Caco-2 (cell line): ENCODE results near the gene THTPA. TPM values are rescaled to one million over a fixed set of nuclear protein-coding genes. Genes with fewer than 3 reads are reported as not detected.

Source experiments
- BruUV-seq: library from RNA; stranded (reverse); fragments of 400-500 nt; replicated peaks from 2 replicates; lab custom pipeline; 2021; lab: Mats Ljungman, UMichigan
- CTCF ChIA-PET: fragments of 300-600 bp; sonication (Branson Sonifier 250); formaldehyde crosslinking; loops from one replicate; lab custom pipeline; 2022; ENCODE audit warnings: antibody characterized with exemption; lab: Charles Lee
- POLR2A ChIA-PET: fragments of 300-600 bp; sonication (Branson Sonifier 250); formaldehyde crosslinking; loops from one replicate; lab custom pipeline; 2022; ENCODE audit warnings: antibody characterized with exemption; lab: Charles Lee
- DNase-seq, 2 experiments: peaks; one replicate each; pipeline versions ENCODE4 v3.0.0 to v3.0.0-alpha.2; 2020 to 2022
- H3K27me3 ChIP-seq: replicated peaks from 2 replicates; pipeline ENCODE4 v1.6.0; 2011; ENCODE audit warnings: low read length; ENCODE audit not compliant: control insufficient read depth, insufficient read depth
- H3K36me3 ChIP-seq: 2 replicates; pipeline ENCODE4 v1.5.1; 2011; ENCODE audit warnings: low read length; ENCODE audit not compliant: control insufficient read depth, insufficient read depth
- H3K4me1 ChIP-seq: fragments of 250-450 bp; sonication (Bioruptor Pico); 2 replicates; pipeline ENCODE4 v1.5.1; 2020; ENCODE audit warnings: mild to moderate bottlenecking
- H3K4me3 ChIP-seq: 2 replicates; pipeline ENCODE4 v1.5.1; 2011; ENCODE audit warnings: low read depth, mild to moderate bottlenecking, control low read depth, low read length
- H3K9me3 ChIP-seq: fragments of 250-450 bp; sonication (Bioruptor Pico); 2 replicates; pipeline ENCODE4 v1.5.1; 2020; ENCODE audit warnings: mild to moderate bottlenecking, moderate library complexity
- H3K27ac Mint-ChIP-seq: one replicate; pipeline ENCODE4 v1.8.0; 2022; ENCODE audit warnings: mixed read lengths; ENCODE audit not compliant: unreplicated experiment
- H3K27me3 Mint-ChIP-seq: one replicate; pipeline ENCODE4 v1.8.0; 2022; ENCODE audit warnings: mixed read lengths; ENCODE audit not compliant: insufficient read depth, unreplicated experiment
- H3K36me3 Mint-ChIP-seq: one replicate; pipeline ENCODE4 v1.8.0; 2022; ENCODE audit warnings: mild to moderate bottlenecking, mixed read lengths; ENCODE audit not compliant: insufficient read depth, unreplicated experiment
- H3K4me1 Mint-ChIP-seq: one replicate; pipeline ENCODE4 v1.8.0; 2022; ENCODE audit warnings: low read depth, mixed read lengths; ENCODE audit not compliant: unreplicated experiment
- H3K4me3 Mint-ChIP-seq: one replicate; pipeline ENCODE4 v1.8.0; 2022; ENCODE audit warnings: mild to moderate bottlenecking, moderate library complexity, mixed read lengths; ENCODE audit not compliant: unreplicated experiment
- H3K9me3 Mint-ChIP-seq: one replicate; pipeline ENCODE4 v1.8.0; 2022; ENCODE audit warnings: mixed read lengths; ENCODE audit not compliant: unreplicated experiment
- intact Hi-C: fragments of 100-400 bp; cut with micrococcal nuclease; formaldehyde crosslinking; loops from one replicate; pipeline ENCODE4 v1.10.0; 2022; ENCODE audit not compliant: unreplicated experiment
- total RNA-seq: library from RNA; stranded (reverse); gene quantifications from 2 replicates; pipeline ENCODE4 v1.2.3, GENCODE V29; 2022
- TF ChIP-seq, protein P1 (sequence below), 2 experiments: fragments of 200-600 bp in 1 of 2; IDR thresholded peaks; 1 replicate in 1 of 2; 2 replicates in 1 of 2; pipeline versions ENCODE4 v1.5.1 to v1.8.0; 2011 to 2022; ENCODE audit warnings: antibody characterized with exemption in 1 of 2, control low read depth in 1 of 2, inconsistent platforms in 1 of 2, low read depth in 1 of 2, low read length in 1 of 2, mild to moderate bottlenecking in 1 of 2, moderate library complexity in 1 of 2; ENCODE audit not compliant: insufficient read depth in 1 of 2, severe bottlenecking in 1 of 2, unreplicated experiment in 1 of 2

The THTPA gene
- total RNA-seq, 1 experiment from 2014 or later: 9.3 TPM

DNA sequence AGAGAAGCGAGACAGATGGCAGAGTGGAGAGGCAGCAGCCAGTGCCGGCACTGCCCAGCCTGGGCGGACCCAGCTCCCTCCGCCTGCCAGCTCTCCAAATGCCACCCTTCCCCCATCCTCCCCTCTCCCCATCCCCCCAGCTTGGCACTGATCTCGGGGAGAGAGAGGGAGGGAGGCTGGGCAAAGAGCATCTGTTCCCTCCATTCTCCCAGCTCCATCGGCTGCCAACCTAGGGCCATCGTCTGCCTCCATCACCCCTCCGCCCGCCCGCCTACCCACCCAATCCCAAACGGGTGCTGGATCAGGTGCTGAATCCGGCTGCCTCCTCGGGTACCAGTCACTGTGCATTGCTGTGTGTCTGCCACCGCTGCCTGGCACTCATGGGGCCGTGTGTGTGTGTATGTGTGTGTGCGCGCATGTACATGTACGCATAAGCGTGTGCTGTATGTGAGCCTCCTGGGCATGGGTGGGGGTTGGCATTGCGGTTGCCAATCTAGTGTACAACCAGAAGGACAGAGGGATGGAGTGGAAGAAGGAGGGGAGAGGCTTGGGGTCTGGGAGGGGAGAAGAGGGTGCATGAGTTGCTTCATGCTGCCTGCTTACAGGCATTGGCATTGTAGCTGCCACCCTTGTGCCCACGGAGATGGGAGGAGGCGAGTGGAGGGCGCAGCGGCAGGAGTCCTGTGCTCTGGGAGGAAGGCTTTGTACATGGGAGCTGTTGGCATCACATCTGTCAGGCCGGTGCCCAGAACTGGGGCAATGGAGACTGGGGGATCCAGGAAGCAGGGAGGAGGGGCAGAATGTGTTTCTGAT lies 42.9 kb upstream of the THTPA start:
- DNase-seq: no peak
- H3K9me3 ChIP-seq: no peaks in the 10 kb centered on the region
- H3K4me1 ChIP-seq: no peaks in the 10 kb centered on the region
- H3K27me3 Mint-ChIP-seq: no peaks in the 10 kb centered on the region
- ChIA-PET CTCF (no interaction called here), POLR2A (no interaction called here)
- H3K4me1 Mint-ChIP-seq: no peaks in the 10 kb centered on the region
- H3K4me3 ChIP-seq: no peak overlapping the region
- H3K4me3 Mint-ChIP-seq: no peak overlapping the region
- TF ChIP-seq, protein P1, sequence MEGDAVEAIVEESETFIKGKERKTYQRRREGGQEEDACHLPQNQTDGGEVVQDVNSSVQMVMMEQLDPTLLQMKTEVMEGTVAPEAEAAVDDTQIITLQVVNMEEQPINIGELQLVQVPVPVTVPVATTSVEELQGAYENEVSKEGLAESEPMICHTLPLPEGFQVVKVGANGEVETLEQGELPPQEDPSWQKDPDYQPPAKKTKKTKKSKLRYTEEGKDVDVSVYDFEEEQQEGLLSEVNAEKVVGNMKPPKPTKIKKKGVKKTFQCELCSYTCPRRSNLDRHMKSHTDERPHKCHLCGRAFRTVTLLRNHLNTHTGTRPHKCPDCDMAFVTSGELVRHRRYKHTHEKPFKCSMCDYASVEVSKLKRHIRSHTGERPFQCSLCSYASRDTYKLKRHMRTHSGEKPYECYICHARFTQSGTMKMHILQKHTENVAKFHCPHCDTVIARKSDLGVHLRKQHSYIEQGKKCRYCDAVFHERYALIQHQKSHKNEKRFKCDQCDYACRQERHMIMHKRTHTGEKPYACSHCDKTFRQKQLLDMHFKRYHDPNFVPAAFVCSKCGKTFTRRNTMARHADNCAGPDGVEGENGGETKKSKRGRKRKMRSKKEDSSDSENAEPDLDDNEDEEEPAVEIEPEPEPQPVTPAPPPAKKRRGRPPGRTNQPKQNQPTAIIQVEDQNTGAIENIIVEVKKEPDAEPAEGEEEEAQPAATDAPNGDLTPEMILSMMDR (IDR thresholded peaks at IDR 0.05; ENCODE audit: insufficient read depth in 1 of 2, low read depth in 1 of 2, low read length in 1 of 2, severe bottlenecking in 1 of 2, unreplicated experiment in 1 of 2): no peak
- no peaks in the 10 kb centered on the region for H3K27me3 ChIP-seq
- intact Hi-C loops: no loop called here
- H3K36me3 Mint-ChIP-seq: no peaks in the 10 kb centered on the region
- BruUV-seq: no TSS peak
- no peaks in the 10 kb centered on the region for H3K36me3 ChIP-seq
- H3K9me3 Mint-ChIP-seq: no peaks in the 10 kb centered on the region
- H3K27ac Mint-ChIP-seq: no peak overlapping the region

DNA sequence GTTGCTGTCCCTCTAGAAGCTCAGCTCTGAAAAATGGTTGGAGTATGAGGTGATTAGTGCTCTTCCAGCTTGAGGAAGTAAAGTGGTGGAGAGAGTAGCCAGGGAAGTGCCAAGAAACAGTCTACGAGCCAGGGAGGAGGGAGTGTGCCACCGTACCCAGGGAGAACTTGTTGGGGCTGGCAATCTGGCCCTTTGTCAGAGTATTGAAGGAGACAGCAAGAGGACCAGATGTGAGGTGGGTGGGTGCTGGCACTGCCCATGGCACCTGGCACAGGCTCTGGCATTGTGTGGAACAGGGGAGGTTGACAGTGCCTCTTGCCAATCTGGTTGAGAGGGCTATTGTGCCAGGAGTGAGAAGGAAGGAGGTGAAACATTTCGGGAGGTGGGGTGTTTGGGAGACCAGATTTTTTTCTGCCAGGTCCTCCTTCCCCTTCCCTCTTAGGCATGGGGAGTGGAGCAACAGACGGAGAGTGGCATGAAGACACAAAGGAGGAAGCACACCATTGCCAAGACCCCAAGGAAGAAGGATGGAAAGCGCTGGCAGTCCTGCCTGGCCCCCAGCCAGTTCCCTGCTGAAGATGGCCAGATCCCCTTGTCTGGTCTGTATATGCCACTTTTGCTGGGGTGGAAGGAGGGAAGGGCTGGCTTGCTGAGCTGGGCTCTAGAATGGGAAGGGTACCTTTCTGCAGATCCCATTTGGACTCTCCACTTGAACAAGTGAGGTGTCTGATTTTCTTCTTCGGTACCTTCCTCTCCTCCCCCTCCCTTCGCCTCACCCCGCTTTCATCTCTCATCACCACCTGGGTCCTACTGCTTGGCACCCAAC lies 42.0 kb upstream of the THTPA start:
- BruUV-seq: no TSS peak
- Histone ChIP-seq H3K9me3 (no peaks in the 10 kb centered on the region), H3K27me3 (no peaks in the 10 kb centered on the region), H3K36me3 (no peaks in the 10 kb centered on the region), H3K4me3 (no peak overlapping the region), H3K4me1 (no peaks in the 10 kb centered on the region)
- DNase-seq: no peak
- Mint-ChIP-seq H3K27ac (no peak overlapping the region), H3K4me1 (no peaks in the 10 kb centered on the region), H3K9me3 (no peaks in the 10 kb centered on the region), H3K27me3 (no peaks in the 10 kb centered on the region), H3K36me3 (no peaks in the 10 kb centered on the region), H3K4me3 (no peak overlapping the region)
- ChIA-PET CTCF (no interaction called here), POLR2A (no interaction called here)
- intact Hi-C loops: no loop called here
- TF ChIP-seq, protein P1 (IDR thresholded peaks at IDR 0.05; ENCODE audit: insufficient read depth in 1 of 2, low read depth in 1 of 2, low read length in 1 of 2, severe bottlenecking in 1 of 2, unreplicated experiment in 1 of 2): no peak

DNA sequence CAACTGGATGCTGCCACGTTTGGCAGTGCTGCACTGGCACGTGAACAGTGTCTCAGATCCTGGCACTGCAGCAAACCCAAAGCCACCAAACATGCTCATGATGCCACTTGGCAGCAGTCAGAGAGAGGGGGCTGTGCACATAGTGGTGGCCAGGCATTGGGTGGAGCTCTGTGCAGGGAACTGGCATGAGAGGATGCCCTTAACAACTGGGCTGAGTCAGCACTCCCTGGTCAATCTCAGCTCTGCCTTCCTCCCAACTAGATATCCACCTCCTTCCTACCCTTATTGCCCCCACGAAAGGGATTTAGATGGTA lies 41.5 kb upstream of the THTPA start:
- no peaks in the 10 kb centered on the region for H3K27me3 Mint-ChIP-seq

More for the DNA sequence above, 41.5 kb upstream of the THTPA start:
- no TSS peak for BruUV-seq
- Histone ChIP-seq H3K36me3 (no peaks in the 10 kb centered on the region), H3K4me3 (no peak overlapping the region), H3K9me3 (no peaks in the 10 kb centered on the region), H3K4me1 (no peaks in the 10 kb centered on the region), H3K27me3 (no peaks in the 10 kb centered on the region)
- Mint-ChIP-seq H3K4me1 (no peaks in the 10 kb centered on the region), H3K27ac (no peak overlapping the region), H3K36me3 (no peaks in the 10 kb centered on the region), H3K4me3 (no peak overlapping the region), H3K9me3 (no peaks in the 10 kb centered on the region)
- intact Hi-C loops: no loop called here
- no peak for DNase-seq
- ChIA-PET POLR2A (no interaction called here), CTCF (no interaction called here)
- TF ChIP-seq, protein P1 (IDR thresholded peaks at IDR 0.05; ENCODE audit: insufficient read depth in 1 of 2, low read depth in 1 of 2, low read length in 1 of 2, severe bottlenecking in 1 of 2, unreplicated experiment in 1 of 2): no peak
